SK-N-SH (cell line): ENCODE results near the gene MCCC2. TPM values are rescaled to one million over a fixed set of nuclear protein-coding genes. Genes with fewer than 3 reads are reported as not detected.

Experiments used
- CTCF ChIA-PET: fragments of 300-600, 350-600 bp; formaldehyde crosslinking; extraction: SDS; loops from one replicate; lab custom pipeline; 2021; lab: Yijun Ruan, JAX
- POLR2A ChIA-PET: fragments of 350-600 bp; sonication (Branson Sonifier 250); formaldehyde crosslinking; extraction: SDS; loops from one replicate; lab custom pipeline; 2020; ENCODE audit warnings: antibody characterized with exemption, inconsistent platforms; lab: Yijun Ruan, JAX
- DNase-seq: peaks from one replicate; pipeline ENCODE4 v3.0.0; 2012
- H2AFZ ChIP-seq: fragments of 200-600 bp; sonication (generic); 2 replicates; pipeline ENCODE4 v1.8.1; 2016; ENCODE audit warnings: antibody characterized with exemption, mild to moderate bottlenecking, low read depth
- H3F3A ChIP-seq: fragments of 200-600 bp; sonication (generic); replicated peaks from 2 replicates; pipeline ENCODE3; 2016; ENCODE audit warnings: antibody characterized with exemption, mild to moderate bottlenecking; ENCODE audit not compliant: insufficient read depth
- H3K27ac ChIP-seq, 2 experiments: fragments of 200-500 bp in 1 of 2; fragments of 200-600 bp in 1 of 2; sonication (Bioruptor generic) in 1 of 2; sonication (generic), shearing (Covaris generic) in 1 of 2; 2 replicates each; pipeline versions ENCODE4 v1.5.1 to v1.6.1; 2014 to 2016; ENCODE audit warnings: low read depth in 2 of 2, inconsistent platforms in 1 of 2, low read length in 1 of 2, mild to moderate bottlenecking in 1 of 2, mixed read lengths in 1 of 2
- H3K27me3 ChIP-seq: fragments of 200-600 bp; sonication (generic), shearing (Covaris generic); 2 replicates; pipeline ENCODE4 v1.6.1; 2016; ENCODE audit warnings: mixed run types; ENCODE audit not compliant: insufficient read depth
- H3K36me3 ChIP-seq, 2 experiments: fragments of 200-500 bp in 1 of 2; fragments of 200-600 bp in 1 of 2; sonication (Bioruptor generic) in 1 of 2; sonication (generic) in 1 of 2; replicated peaks in 1 of 2; 2 replicates each; pipeline versions ENCODE3 to v1.5.1; 2014 to 2016; ENCODE audit warnings: low read length in 1 of 2, mild to moderate bottlenecking in 1 of 2; ENCODE audit not compliant: insufficient read depth in 2 of 2, control insufficient read depth in 1 of 2
- H3K4me1 ChIP-seq, 2 experiments: fragments of 200-500 bp in 1 of 2; fragments of 200-600 bp in 1 of 2; sonication (Bioruptor generic) in 1 of 2; sonication (generic), shearing (Covaris generic) in 1 of 2; 2 replicates each; pipeline versions ENCODE4 v1.5.1 to v1.6.1; 2014 to 2016; ENCODE audit warnings: low read depth in 1 of 2, low read length in 1 of 2, mixed run types in 1 of 2; ENCODE audit not compliant: insufficient read depth in 2 of 2, control insufficient read depth in 1 of 2
- H3K4me2 ChIP-seq: fragments of 200-600 bp; sonication (generic), shearing (Covaris generic); 2 replicates; pipeline ENCODE4 v1.6.1; 2017; ENCODE audit warnings: mixed run types
- H3K4me3 ChIP-seq, 2 experiments: fragments of 200-500 bp in 1 of 2; fragments of 200-600 bp in 1 of 2; sonication (Bioruptor generic) in 1 of 2; sonication (generic), shearing (Covaris generic) in 1 of 2; 2 replicates each; pipeline versions ENCODE4 v1.5.1 to v1.8.1; 2014 to 2016; ENCODE audit warnings: low read depth in 2 of 2, inconsistent platforms in 1 of 2, low read length in 1 of 2, mild to moderate bottlenecking in 1 of 2, mixed read lengths in 1 of 2, moderate library complexity in 1 of 2
- H3K79me2 ChIP-seq: fragments of 200-600 bp; sonication (generic); 2 replicates; pipeline ENCODE4 v1.8.1; 2017; ENCODE audit warnings: mild to moderate bottlenecking; ENCODE audit not compliant: insufficient read depth
- H3K9ac ChIP-seq: fragments of 200-600 bp; sonication (generic); 2 replicates; pipeline ENCODE4 v1.6.1; 2017; ENCODE audit warnings: mixed run types
- H3K9me2 ChIP-seq: fragments of 200-600 bp; sonication (generic); 2 replicates; pipeline ENCODE4 v1.6.1; 2017; ENCODE audit warnings: mixed run types
- H3K9me3 ChIP-seq: fragments of 200-600 bp; sonication (generic); 2 replicates; pipeline ENCODE4 v1.6.1; 2017; ENCODE audit warnings: mixed run types, mild to moderate bottlenecking, moderate library complexity
- H4K20me1 ChIP-seq: fragments of 200-600 bp; sonication (generic); 2 replicates; pipeline ENCODE4 v1.6.1; 2017; ENCODE audit warnings: mild to moderate bottlenecking, mixed run types; ENCODE audit not compliant: insufficient read depth
- CHD2 ChIP-seq: fragments of 150-350 bp; IDR thresholded peaks from 2 replicates; pipeline ENCODE4 v1.6.1; 2018; ENCODE audit warnings: low read length; ENCODE audit not compliant: partially characterized antibody
- ELF1 ChIP-seq: IDR thresholded peaks from 2 replicates; pipeline ENCODE4 v1.4.0; 2012
- EP300 ChIP-seq, 2 experiments: IDR thresholded peaks; 2 replicates each; pipeline versions ENCODE4 v1.4.0 to v1.6.1; 2012; ENCODE audit warnings: borderline replicate concordance in 1 of 2, low read depth in 1 of 2, low read length in 1 of 2
- FOXJ3 ChIP-seq: sonication (generic); formaldehyde crosslinking; IDR thresholded peaks from 2 replicates; pipeline ENCODE4 v1.5.1; 2020; ENCODE audit warnings: mild to moderate bottlenecking, missing genetic modification reagents
- GABPA ChIP-seq: IDR thresholded peaks from 2 replicates; pipeline ENCODE4 v1.4.0; 2012; ENCODE audit warnings: low read depth, mild to moderate bottlenecking
- GATA2 ChIP-seq: sonication (generic); formaldehyde crosslinking; IDR thresholded peaks from 2 replicates; pipeline ENCODE4 v1.5.0; 2020; ENCODE audit warnings: mild to moderate bottlenecking, missing genetic modification reagents
- JUND ChIP-seq: IDR thresholded peaks from 2 replicates; pipeline ENCODE4 v1.4.0; 2012
- MAX ChIP-seq: IDR thresholded peaks from 2 replicates; pipeline ENCODE4 v1.4.0; 2012; ENCODE audit warnings: low read depth
- MEF2A ChIP-seq: IDR thresholded peaks from 2 replicates; pipeline ENCODE4 v1.4.0; 2012; ENCODE audit warnings: low read depth, borderline replicate concordance
- MXI1 ChIP-seq: IDR thresholded peaks from 2 replicates; pipeline ENCODE4 v1.6.1; 2012; ENCODE audit warnings: mild to moderate bottlenecking, low read depth, low read length, improper control_type of control experiment
- NRF1 ChIP-seq: IDR thresholded peaks from 2 replicates; pipeline ENCODE4 v1.6.1; 2012; ENCODE audit warnings: low read depth, mild to moderate bottlenecking, low read length
- POLR2AphosphoS5 ChIP-seq: IDR thresholded peaks from 2 replicates; pipeline ENCODE4 v1.6.1; 2012; ENCODE audit warnings: low read depth, low read length
- RXRA ChIP-seq: IDR thresholded peaks from 2 replicates; pipeline ENCODE4 v1.4.0; 2012; ENCODE audit warnings: low read depth, mild to moderate bottlenecking, borderline replicate concordance
- SIN3A ChIP-seq: IDR thresholded peaks from 2 replicates; pipeline ENCODE4 v1.6.1; 2012; ENCODE audit warnings: low read depth, mild to moderate bottlenecking, low read length, moderate library complexity, borderline replicate concordance
- TAF1 ChIP-seq: IDR thresholded peaks from 2 replicates; pipeline ENCODE4 v1.6.1; 2012; ENCODE audit warnings: low read depth, mild to moderate bottlenecking, low read length, moderate library complexity, borderline replicate concordance
- TCF12 ChIP-seq: IDR thresholded peaks from 2 replicates; pipeline ENCODE4 v1.4.0; 2012
- TEAD4 ChIP-seq: IDR thresholded peaks from 2 replicates; pipeline ENCODE4 v1.4.0; 2012; ENCODE audit warnings: mild to moderate bottlenecking, borderline replicate concordance; ENCODE audit not compliant: insufficient read depth
- USF1 ChIP-seq: IDR thresholded peaks from 2 replicates; pipeline ENCODE4 v1.4.0; 2012; ENCODE audit warnings: low read depth, borderline replicate concordance
- USF2 ChIP-seq: fragments of 150-350 bp; IDR thresholded peaks from 2 replicates; pipeline ENCODE4 v1.6.1; 2017; ENCODE audit warnings: antibody characterized with exemption, low read length, low read depth, borderline replicate concordance
- YY1 ChIP-seq: IDR thresholded peaks from 2 replicates; pipeline ENCODE4 v1.4.0; 2012; ENCODE audit warnings: low read depth, mild to moderate bottlenecking
- ZBTB33 ChIP-seq: IDR thresholded peaks from 2 replicates; pipeline ENCODE4 v1.4.0; 2012; ENCODE audit warnings: low read depth, borderline replicate concordance
- WGBS: methylation state at CpG from one replicate; pipeline ENCODE4 v1.1.6; 2017; ENCODE audit warnings: low lambda C conversion rate; 5-methylcytosine and 5-hydroxymethylcytosine counted together
- polyA plus RNA-seq, 3 experiments: library from polyadenylated mRNA; depleted of rRNA; stranded (reverse); fragments of >200 nt; gene quantifications; 2 replicates each; pipeline ENCODE4 v1.2.3, GENCODE V29; 2012

Gene MCCC2
- polyA plus RNA-seq, 1 of the 3 experiments (the other 2 are of a cell fraction), result 33.6 TPM

GRCh38 chr5:71679714-71680113 is 92.6 kb downstream of the MCCC2 start:
- Histone ChIP-seq H3K9ac (no peak overlapping the region), H3K27ac (no peak overlapping the region), H3K79me2 (no peaks in the 10 kb centered on the region), H3K9me3 (no peaks in the 10 kb centered on the region), H3K4me1 (no peaks in the 10 kb centered on the region; a peak in 1 of 4 replicates), H4K20me1 (no peaks in the 10 kb centered on the region), H3K4me2 (no peak overlapping the region), H3K9me2 (no peaks in the 10 kb centered on the region), H2AFZ (no peak overlapping the region), H3F3A (no peaks in the 10 kb centered on the region), H3K4me3 (no peak overlapping the region), H3K36me3 (no peaks in the 10 kb centered on the region), H3K27me3 (peaks cover 16% of the 10 kb centered on the region; the same call in 1 of the 2 replicates)
- no peak for DNase-seq
- POLR2A ChIA-PET, result no interaction called here
- CTCF ChIA-PET, result interaction anchor here (1.1 kb wide), 1 partner anchor 12 kb away, joined by 3 read pairs; no protein-coding TSS in a partner anchor
- 45% methylated on average over 5 of the region's 5 CpGs for WGBS
- no peak for TF ChIP-seq POLR2AphosphoS5
- TF ChIP-seq GATA2, result no peak
- no peak for TF ChIP-seq MAX
- no peak for TF ChIP-seq YY1
- no peak for TF ChIP-seq RXRA
- no peak for TF ChIP-seq SIN3A
- TF ChIP-seq MXI1, result no peak
- no peak for TF ChIP-seq GABPA
- no peak for TF ChIP-seq ELF1
- TF ChIP-seq TEAD4, result no peak
- no peak for TF ChIP-seq TCF12
- TF ChIP-seq TAF1, result no peak

GRCh38 chr5:71680510-71680909 is 93.4 kb downstream of the MCCC2 start:
- Histone ChIP-seq H3K9ac (no peak overlapping the region), H3K27ac (no peak overlapping the region), H3K9me2 (no peaks in the 10 kb centered on the region), H2AFZ (no peak overlapping the region), H3K4me2 (no peak overlapping the region), H3K4me1 (no peaks in the 10 kb centered on the region; a peak in 1 of 4 replicates), H4K20me1 (no peaks in the 10 kb centered on the region), H3K9me3 (no peaks in the 10 kb centered on the region), H3F3A (no peaks in the 10 kb centered on the region), H3K79me2 (no peaks in the 10 kb centered on the region), H3K4me3 (no peak overlapping the region), H3K36me3 (no peaks in the 10 kb centered on the region), H3K27me3 (peaks cover 16% of the 10 kb centered on the region; the same call in 1 of the 2 replicates)
- WGBS, result 53% methylated on average over 2 of the region's 2 CpGs
- POLR2A ChIA-PET, result no interaction called here
- TF ChIP-seq USF2, result no peak
- TF ChIP-seq EP300 (IDR thresholded peaks at IDR 0.05; ENCODE audit: borderline replicate concordance in 1 of 2, low read depth in 1 of 2, low read length in 1 of 2), result no peak
- TF ChIP-seq NRF1, result no peak
- TF ChIP-seq JUND, result no peak
- TF ChIP-seq ZBTB33, result no peak
- no peak for TF ChIP-seq USF1
- no peak for TF ChIP-seq TCF12
- TF ChIP-seq YY1, result no peak
- no peak for TF ChIP-seq POLR2AphosphoS5
- TF ChIP-seq CHD2, result no peak
- TF ChIP-seq FOXJ3 (CRISPR knock-in tag), result no peak
- TF ChIP-seq MEF2A, result no peak
- no peak for DNase-seq
- CTCF ChIA-PET, result interaction anchor here (1.1 kb wide), 1 partner anchor 13 kb away, joined by 3 read pairs; no protein-coding TSS in a partner anchor
